HEK293 (cell line): ENCODE measurements around the gene TMEM259.

Experiments
- CTCF ChIA-PET: fragments of 350-600 bp; formaldehyde crosslinking; extraction: SDS; loops from one replicate; lab custom pipeline; 2021; ENCODE audit warnings: antibody characterized with exemption; lab: Yijun Ruan, JAX
- POLR2A ChIA-PET: fragments of 300-600 bp; formaldehyde crosslinking; extraction: SDS; loops from one replicate; lab custom pipeline; 2020; ENCODE audit warnings: antibody characterized with exemption, inconsistent platforms; lab: Yijun Ruan, JAX
- H3K27ac ChIP-seq: fragments of 200-500 bp; sonication (Bioruptor generic); 2 replicates; pipeline ENCODE4 v1.5.1; 2014; ENCODE audit warnings: low read depth, low read length, control low read depth, inconsistent platforms; ENCODE audit errors: extremely low read depth
- H3K36me3 ChIP-seq, 2 experiments: fragments of 200-500 bp in 1 of 2; sonication (Bioruptor generic) in 1 of 2; 1 replicate in 1 of 2; 2 replicates in 1 of 2; pipeline ENCODE4 v1.5.1; 2014 to 2017; ENCODE audit warnings: inconsistent platforms in 2 of 2, low read length in 2 of 2; ENCODE audit not compliant: control insufficient read depth in 2 of 2, insufficient read depth in 1 of 2
- H3K4me1 ChIP-seq: fragments of 200-500 bp; sonication (Bioruptor generic); 2 replicates; pipeline ENCODE4 v1.5.1; 2014; ENCODE audit warnings: mild to moderate bottlenecking, low read length, inconsistent platforms; ENCODE audit not compliant: control insufficient read depth, insufficient read depth
- H3K4me3 ChIP-seq: 2 replicates; pipeline ENCODE4 v1.5.1; 2011; ENCODE audit warnings: low read depth, mild to moderate bottlenecking, control low read depth, low read length, moderate library complexity
- H3K9me3 ChIP-seq: fragments of 200-500 bp; sonication (Bioruptor generic); 2 replicates; pipeline ENCODE4 v1.5.1; 2014; ENCODE audit warnings: low read depth, low read length, inconsistent platforms; ENCODE audit not compliant: control insufficient read depth, insufficient read depth
- BCL11B ChIP-seq: fragments of 450-650 bp; formaldehyde crosslinking; IDR thresholded peaks from 2 replicates; pipeline ENCODE4 v1.5.1; 2016; ENCODE audit warnings: low read depth, missing biosample characterization, missing genetic modification characterization
- KLF8 ChIP-seq: fragments of 450-650 bp; formaldehyde crosslinking; IDR thresholded peaks from 2 replicates; pipeline ENCODE4 v1.5.1; 2016; ENCODE audit warnings: missing biosample characterization, missing genetic modification characterization
- MZF1 ChIP-seq: fragments of 450-650 bp; formaldehyde crosslinking; IDR thresholded peaks from 2 replicates; pipeline ENCODE4 v1.5.1; 2017; ENCODE audit warnings: missing biosample characterization, missing genetic modification characterization, borderline replicate concordance
- ZIC2 ChIP-seq: fragments of 450-650 bp; formaldehyde crosslinking; IDR thresholded peaks from 2 replicates; pipeline ENCODE4 v1.5.1; 2016; ENCODE audit warnings: missing biosample characterization, missing genetic modification characterization
- ZNF10 ChIP-seq: fragments of 450-650 bp; formaldehyde crosslinking; IDR thresholded peaks from 2 replicates; pipeline ENCODE4 v1.5.1; 2017; ENCODE audit warnings: missing biosample characterization, missing genetic modification characterization
- ZNF157 ChIP-seq: fragments of 450-650 bp; formaldehyde crosslinking; IDR thresholded peaks from 2 replicates; pipeline ENCODE4 v1.5.1; 2016; ENCODE audit warnings: missing biosample characterization, missing genetic modification characterization
- ZNF16 ChIP-seq: fragments of 450-650 bp; formaldehyde crosslinking; IDR thresholded peaks from 2 replicates; pipeline ENCODE4 v1.5.1; 2016; ENCODE audit warnings: low read depth, missing biosample characterization, missing genetic modification characterization
- ZNF221 ChIP-seq: fragments of 450-650 bp; formaldehyde crosslinking; IDR thresholded peaks from 2 replicates; pipeline ENCODE4 v1.5.1; 2017; ENCODE audit warnings: missing biosample characterization, missing genetic modification characterization, borderline replicate concordance
- ZNF23 ChIP-seq: fragments of 450-650 bp; formaldehyde crosslinking; IDR thresholded peaks from 2 replicates; pipeline ENCODE4 v1.5.1; 2016; ENCODE audit warnings: missing biosample characterization, missing genetic modification characterization, borderline replicate concordance
- ZNF423 ChIP-seq: fragments of 450-650 bp; formaldehyde crosslinking; IDR thresholded peaks from 2 replicates; pipeline ENCODE4 v1.5.1; 2016; ENCODE audit warnings: missing biosample characterization, missing genetic modification characterization
- ZNF544 ChIP-seq: fragments of 450-650 bp; formaldehyde crosslinking; IDR thresholded peaks from 2 replicates; pipeline ENCODE4 v1.5.0; 2017; ENCODE audit warnings: missing biosample characterization, missing genetic modification characterization
- ZNF600 ChIP-seq: fragments of 450-650 bp; formaldehyde crosslinking; IDR thresholded peaks from 2 replicates; pipeline ENCODE4 v1.5.1; 2016; ENCODE audit warnings: missing biosample characterization, missing genetic modification characterization
- TF ChIP-seq, protein P1 (sequence below): fragments of 450-650 bp; formaldehyde crosslinking; IDR thresholded peaks from 2 replicates; pipeline ENCODE4 v1.5.1; 2016; ENCODE audit warnings: missing biosample characterization, missing genetic modification characterization
- TF ChIP-seq, protein P2 (sequence below): fragments of 450-650 bp; formaldehyde crosslinking; conservative IDR thresholded peaks from 2 replicates; pipeline ENCODE4 v1.5.1; 2016; ENCODE audit warnings: low read depth, missing biosample characterization, missing genetic modification characterization
- TF ChIP-seq, protein P3 (sequence below): fragments of 450-650 bp; formaldehyde crosslinking; IDR thresholded peaks from 2 replicates; pipeline ENCODE4 v1.5.1; 2016; ENCODE audit warnings: missing biosample characterization, missing genetic modification characterization, borderline replicate concordance

TMEM259 gene

DNA sequence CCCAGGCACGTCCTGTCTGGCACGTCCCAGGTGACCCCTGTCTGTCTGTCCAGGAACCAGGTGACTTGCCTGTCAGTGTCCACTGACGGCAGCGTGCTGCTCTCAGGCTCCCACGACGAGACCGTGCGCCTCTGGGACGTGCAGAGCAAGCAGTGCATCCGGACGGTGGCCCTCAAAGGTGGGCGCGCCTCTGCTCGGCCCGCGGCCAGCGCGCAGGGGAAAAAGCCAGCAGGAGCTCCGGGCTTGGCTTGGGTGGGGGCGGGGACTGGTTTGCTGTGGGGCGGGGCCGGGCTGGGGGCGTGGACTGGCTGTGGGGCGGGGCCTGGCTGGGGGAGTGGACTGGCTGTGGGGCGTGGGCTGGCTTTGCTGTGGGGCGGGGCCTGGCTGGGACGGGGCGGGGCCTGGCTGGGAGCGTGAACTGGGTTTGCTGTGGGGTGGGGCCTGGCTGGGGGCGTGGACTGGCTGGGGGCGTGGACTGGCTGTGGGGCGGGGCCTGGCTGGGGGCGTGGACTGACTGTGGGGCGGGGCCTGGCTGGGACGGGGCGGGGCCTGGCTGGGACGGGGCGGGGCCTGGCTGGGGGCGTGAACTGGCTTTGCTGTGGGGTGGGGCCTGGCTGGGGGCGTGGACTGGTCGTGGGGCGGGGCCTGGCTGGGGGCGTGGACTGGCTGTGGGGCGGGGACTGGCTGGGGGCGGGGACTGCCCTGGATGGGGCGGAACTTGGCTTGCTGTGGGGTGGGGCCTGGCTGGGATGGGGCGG, 29.6 kb downstream of the TMEM259 start (continued):
- TF ChIP-seq ZNF157, result no peak

DNA sequence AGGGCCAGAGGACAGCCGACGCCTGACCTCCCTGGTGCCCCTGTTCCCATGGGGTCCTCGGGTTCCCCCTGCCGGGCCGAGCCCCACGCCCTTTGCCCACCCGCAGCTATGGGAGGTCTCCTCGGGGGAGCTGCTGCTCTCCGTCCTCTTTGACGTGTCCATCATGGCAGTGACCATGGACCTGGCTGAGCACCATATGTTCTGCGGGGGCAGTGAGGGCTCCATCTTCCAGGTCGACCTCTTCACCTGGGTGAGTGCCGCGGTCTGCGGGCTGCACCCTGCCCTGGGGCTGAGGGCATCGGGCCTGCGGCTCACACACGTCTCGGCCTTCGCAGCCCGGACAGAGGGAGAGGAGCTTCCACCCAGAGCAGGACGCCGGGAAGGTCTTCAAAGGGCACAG, 30.2 kb downstream of the TMEM259 start:
- H3K4me1 ChIP-seq, result no peaks in the 10 kb centered on the region
- TF ChIP-seq, protein P1, sequence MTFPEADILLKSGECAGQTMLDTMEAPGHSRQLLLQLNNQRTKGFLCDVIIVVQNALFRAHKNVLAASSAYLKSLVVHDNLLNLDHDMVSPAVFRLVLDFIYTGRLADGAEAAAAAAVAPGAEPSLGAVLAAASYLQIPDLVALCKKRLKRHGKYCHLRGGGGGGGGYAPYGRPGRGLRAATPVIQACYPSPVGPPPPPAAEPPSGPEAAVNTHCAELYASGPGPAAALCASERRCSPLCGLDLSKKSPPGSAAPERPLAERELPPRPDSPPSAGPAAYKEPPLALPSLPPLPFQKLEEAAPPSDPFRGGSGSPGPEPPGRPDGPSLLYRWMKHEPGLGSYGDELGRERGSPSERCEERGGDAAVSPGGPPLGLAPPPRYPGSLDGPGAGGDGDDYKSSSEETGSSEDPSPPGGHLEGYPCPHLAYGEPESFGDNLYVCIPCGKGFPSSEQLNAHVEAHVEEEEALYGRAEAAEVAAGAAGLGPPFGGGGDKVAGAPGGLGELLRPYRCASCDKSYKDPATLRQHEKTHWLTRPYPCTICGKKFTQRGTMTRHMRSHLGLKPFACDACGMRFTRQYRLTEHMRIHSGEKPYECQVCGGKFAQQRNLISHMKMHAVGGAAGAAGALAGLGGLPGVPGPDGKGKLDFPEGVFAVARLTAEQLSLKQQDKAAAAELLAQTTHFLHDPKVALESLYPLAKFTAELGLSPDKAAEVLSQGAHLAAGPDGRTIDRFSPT, result 0 out of 2 replicates have a peak, but pooled peaks have one; percentile 14
- TF ChIP-seq ZNF16 (tag by site-specific recombination), result no peak
- no peak for TF ChIP-seq ZNF23 (tag by site-specific recombination)
- TF ChIP-seq BCL11B (tag by site-specific recombination), result peak; percentile 26; the same call in 1 of the 2 replicates
- no peak overlapping the region for H3K4me3 ChIP-seq
- H3K27ac ChIP-seq, result no peak overlapping the region
- no peaks in the 10 kb centered on the region for H3K9me3 ChIP-seq
- POLR2A ChIA-PET, result no interaction called here
- CTCF ChIA-PET, result interaction anchor here (1.0 to 1.1 kb wide), 2 partner anchors 221 to 254 kb away, joined by 3 read pairs; no protein-coding TSS in a partner anchor
- peaks cover 9 to 77% of the 10 kb centered on the region in 2 experiments; a peak in 2 of 3 replicates for H3K36me3 ChIP-seq

DNA sequence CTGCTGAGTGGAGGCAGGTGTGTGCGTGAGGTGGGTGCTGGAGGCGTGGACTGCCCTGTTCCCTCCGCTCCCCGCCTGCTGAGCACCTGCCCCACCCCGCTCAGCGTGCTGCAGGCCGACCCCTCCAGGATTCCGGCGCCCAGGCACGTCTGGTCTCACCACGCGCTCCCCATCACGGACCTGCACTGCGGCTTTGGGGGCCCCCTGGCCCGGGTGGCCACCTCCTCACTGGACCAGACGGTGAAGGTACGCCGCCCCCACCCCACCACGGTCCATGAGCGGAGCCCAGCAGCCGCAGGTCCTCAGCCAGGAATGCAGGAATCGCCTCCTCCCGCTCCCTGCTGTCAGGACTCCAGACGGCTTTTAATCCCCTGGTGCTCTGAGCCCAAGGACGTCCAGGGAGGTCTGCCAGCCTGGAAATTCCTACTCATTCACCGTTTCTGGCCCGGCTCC, 30.8 kb downstream of the TMEM259 start:
- ChIA-PET POLR2A (no interaction called here), CTCF (interaction anchor here (1.0 kb wide), 1 partner anchor 254 kb away, joined by 3 read pairs; no protein-coding TSS in a partner anchor)
- H3K4me3 ChIP-seq, result no peak overlapping the region
- H3K27ac ChIP-seq, result no peak overlapping the region
- no peaks in the 10 kb centered on the region for H3K9me3 ChIP-seq
- TF ChIP-seq ZNF10 (peak; percentile 12; the same call in 1 of the 2 replicates), ZNF544 (no peak), KLF8 (peak; percentile 33; the same call in 1 of the 2 replicates), ZNF600 (0 out of 2 replicates have a peak, but pooled peaks have one; percentile 57), ZNF221 (tag by site-specific recombination) (no peak), ZIC2 (tag by site-specific recombination) (peak; percentile 28), MZF1 (tag by site-specific recombination) (peak; percentile 60; the same call in 1 of the 2 replicates), ZNF423 (no peak)
- TF ChIP-seq, protein P2, sequence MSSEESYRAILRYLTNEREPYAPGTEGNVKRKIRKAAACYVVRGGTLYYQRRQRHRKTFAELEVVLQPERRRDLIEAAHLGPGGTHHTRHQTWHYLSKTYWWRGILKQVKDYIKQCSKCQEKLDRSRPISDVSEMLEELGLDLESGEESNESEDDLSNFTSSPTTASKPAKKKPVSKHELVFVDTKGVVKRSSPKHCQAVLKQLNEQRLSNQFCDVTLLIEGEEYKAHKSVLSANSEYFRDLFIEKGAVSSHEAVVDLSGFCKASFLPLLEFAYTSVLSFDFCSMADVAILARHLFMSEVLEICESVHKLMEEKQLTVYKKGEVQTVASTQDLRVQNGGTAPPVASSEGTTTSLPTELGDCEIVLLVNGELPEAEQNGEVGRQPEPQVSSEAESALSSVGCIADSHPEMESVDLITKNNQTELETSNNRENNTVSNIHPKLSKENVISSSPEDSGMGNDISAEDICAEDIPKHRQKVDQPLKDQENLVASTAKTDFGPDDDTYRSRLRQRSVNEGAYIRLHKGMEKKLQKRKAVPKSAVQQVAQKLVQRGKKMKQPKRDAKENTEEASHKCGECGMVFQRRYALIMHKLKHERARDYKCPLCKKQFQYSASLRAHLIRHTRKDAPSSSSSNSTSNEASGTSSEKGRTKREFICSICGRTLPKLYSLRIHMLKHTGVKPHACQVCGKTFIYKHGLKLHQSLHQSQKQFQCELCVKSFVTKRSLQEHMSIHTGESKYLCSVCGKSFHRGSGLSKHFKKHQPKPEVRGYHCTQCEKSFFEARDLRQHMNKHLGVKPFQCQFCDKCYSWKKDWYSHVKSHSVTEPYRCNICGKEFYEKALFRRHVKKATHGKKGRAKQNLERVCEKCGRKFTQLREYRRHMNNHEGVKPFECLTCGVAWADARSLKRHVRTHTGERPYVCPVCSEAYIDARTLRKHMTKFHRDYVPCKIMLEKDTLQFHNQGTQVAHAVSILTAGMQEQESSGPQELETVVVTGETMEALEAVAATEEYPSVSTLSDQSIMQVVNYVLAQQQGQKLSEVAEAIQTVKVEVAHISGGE (tag by site-specific recombination), result no peak
- TF ChIP-seq, protein P1, result no peak
- TF ChIP-seq, protein P3, sequence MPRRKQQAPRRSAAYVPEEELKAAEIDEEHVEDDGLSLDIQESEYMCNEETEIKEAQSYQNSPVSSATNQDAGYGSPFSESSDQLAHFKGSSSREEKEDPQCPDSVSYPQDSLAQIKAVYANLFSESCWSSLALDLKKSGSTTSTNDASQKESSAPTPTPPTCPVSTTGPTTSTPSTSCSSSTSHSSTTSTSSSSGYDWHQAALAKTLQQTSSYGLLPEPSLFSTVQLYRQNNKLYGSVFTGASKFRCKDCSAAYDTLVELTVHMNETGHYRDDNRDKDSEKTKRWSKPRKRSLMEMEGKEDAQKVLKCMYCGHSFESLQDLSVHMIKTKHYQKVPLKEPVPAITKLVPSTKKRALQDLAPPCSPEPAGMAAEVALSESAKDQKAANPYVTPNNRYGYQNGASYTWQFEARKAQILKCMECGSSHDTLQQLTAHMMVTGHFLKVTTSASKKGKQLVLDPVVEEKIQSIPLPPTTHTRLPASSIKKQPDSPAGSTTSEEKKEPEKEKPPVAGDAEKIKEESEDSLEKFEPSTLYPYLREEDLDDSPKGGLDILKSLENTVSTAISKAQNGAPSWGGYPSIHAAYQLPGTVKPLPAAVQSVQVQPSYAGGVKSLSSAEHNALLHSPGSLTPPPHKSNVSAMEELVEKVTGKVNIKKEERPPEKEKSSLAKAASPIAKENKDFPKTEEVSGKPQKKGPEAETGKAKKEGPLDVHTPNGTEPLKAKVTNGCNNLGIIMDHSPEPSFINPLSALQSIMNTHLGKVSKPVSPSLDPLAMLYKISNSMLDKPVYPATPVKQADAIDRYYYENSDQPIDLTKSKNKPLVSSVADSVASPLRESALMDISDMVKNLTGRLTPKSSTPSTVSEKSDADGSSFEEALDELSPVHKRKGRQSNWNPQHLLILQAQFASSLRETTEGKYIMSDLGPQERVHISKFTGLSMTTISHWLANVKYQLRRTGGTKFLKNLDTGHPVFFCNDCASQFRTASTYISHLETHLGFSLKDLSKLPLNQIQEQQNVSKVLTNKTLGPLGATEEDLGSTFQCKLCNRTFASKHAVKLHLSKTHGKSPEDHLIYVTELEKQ (tag by site-specific recombination), result no peak
- H3K4me1 ChIP-seq, result no peaks in the 10 kb centered on the region; the same call in 1 of the 2 replicates
- peaks cover 9 to 81% of the 10 kb centered on the region in 2 experiments; a peak in 2 of 3 replicates for H3K36me3 ChIP-seq
